K562 treated with DMSO at 1 percent for 12 hours (cell line): Measurements from ENCODE around the gene SNAP91. TPM values are rescaled to one million over a fixed set of nuclear protein-coding genes. Genes with fewer than 3 reads are reported as not detected.

Experiments
- total RNA-seq: library from RNA; unstranded; fragments of 300-600 nt; gene quantifications from 2 replicates; pipeline ENCODE4 v1.2.3, GENCODE V29; 2022; ENCODE audit not compliant: insufficient read depth

SNAP91 gene, protein sequence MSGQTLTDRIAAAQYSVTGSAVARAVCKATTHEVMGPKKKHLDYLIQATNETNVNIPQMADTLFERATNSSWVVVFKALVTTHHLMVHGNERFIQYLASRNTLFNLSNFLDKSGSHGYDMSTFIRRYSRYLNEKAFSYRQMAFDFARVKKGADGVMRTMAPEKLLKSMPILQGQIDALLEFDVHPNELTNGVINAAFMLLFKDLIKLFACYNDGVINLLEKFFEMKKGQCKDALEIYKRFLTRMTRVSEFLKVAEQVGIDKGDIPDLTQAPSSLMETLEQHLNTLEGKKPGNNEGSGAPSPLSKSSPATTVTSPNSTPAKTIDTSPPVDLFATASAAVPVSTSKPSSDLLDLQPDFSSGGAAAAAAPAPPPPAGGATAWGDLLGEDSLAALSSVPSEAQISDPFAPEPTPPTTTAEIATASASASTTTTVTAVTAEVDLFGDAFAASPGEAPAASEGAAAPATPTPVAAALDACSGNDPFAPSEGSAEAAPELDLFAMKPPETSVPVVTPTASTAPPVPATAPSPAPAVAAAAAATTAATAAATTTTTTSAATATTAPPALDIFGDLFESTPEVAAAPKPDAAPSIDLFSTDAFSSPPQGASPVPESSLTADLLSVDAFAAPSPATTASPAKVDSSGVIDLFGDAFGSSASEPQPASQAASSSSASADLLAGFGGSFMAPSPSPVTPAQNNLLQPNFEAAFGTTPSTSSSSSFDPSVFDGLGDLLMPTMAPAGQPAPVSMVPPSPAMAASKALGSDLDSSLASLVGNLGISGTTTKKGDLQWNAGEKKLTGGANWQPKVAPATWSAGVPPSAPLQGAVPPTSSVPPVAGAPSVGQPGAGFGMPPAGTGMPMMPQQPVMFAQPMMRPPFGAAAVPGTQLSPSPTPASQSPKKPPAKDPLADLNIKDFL
- total RNA-seq: not detected in 2 replicates

DNA sequence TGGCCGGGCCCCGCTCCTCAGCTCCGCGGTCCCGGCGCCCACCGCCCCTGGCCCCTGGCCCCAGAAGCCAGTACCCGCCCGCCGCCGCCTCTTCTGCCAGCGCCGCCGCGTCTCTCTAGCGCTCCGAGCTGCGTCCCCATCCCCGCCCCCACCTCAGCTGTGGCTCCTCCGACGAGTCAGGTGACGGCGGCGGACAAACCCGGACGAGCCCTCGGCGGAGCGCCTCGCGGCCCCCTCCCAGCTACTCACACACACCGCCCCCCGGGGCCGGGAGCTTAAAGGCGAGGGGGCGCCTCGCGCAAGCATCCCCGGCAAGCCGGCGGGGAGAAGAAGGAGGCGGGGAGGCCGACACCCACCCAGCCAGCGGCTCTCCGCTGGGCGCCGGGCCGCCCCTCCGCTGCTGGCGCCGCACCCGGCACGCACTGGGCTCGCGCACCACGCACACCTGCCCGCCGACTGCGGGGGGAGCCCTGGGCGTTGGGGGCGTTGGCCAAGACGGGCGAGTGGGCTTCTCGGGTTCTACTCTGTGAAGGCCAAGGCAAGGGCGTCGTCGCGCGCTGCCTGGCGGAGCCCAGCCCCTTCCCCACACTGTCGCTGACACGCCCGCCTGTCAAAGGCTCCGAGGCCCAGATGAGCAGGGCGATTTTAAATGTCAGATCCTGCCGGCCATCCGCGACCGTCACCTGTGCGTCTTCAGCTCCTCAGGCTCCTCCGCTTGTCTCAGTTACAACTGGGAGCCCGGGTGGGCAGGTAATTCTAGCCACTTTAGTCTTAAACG lies at the start of gene SNAP91:
TSS of gene SNAP91 (minus strand) at position 132 of the 778 bp plus-strand sequence. CDS start 1,174 bp downstream, outside the sequence.

DNA sequence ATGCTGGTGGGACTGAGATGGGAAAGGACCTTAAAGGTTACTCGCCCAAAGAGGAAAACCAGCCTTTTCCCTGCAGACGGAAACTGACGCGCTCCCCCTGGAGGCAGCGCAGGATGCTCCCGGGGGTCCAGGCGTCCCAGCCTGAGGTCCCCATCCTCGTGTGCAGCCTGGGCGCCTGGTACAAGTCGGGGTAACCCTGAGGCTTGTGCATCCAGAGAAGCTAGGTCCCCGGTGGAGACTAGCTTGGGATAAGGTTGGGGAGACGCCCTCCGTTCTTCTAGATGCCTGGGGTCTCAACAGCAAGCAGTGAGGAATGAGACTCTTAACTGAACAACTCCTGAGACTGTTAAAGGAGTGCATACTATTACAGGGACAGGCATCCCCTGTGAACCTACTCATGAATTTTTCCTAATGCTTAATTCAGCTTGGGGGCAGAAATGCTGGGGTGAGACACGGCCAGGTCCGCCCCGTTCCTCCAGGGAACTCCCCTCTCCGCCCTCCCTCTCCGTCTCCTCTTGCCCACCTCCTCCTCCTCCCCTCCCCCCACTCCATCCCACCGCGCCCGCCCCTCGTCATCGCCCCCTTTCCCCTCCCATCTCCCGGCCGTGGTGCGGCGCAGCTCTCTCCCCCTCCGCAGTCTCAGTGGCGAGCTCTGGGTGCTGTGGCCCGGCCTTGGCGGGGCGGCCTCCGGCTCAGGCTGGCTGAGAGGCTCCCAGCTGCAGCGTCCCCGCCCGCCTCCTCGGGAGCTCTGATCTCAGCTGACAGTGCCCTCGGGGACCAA lies 196.8 kb downstream of the SNAP91 start, which contains the start of gene PRSS35:
TSS of gene PRSS35 (plus strand) at position 634 of the 781 bp plus-strand sequence. CDS start 10,908 bp downstream, outside the sequence.

Other genes with a start within 250 kb of the SNAP91 start
- gene PRSS35, start 196.6 kb downstream of the SNAP91 start, total RNA-seq: not detected in 2 replicates
- not detected in 2 replicates for gene RIPPLY2, start 144.3 kb upstream of the SNAP91 start, total RNA-seq
- 6.6 and 7.6 TPM in 2 replicates for gene CYB5R4, start 150.6 kb upstream of the SNAP91 start, total RNA-seq